ENCODE data around the gene KRT33A. TPM values are rescaled to one million over a fixed set of nuclear protein-coding genes. Genes with fewer than 3 reads are reported as not detected.

KRT33A gene
- total and polyA plus RNA-seq, 2 of the 8 experiments (the other 6 are each of a cell fraction or from before 2014, with no cell fraction given), result not detected

DNA sequence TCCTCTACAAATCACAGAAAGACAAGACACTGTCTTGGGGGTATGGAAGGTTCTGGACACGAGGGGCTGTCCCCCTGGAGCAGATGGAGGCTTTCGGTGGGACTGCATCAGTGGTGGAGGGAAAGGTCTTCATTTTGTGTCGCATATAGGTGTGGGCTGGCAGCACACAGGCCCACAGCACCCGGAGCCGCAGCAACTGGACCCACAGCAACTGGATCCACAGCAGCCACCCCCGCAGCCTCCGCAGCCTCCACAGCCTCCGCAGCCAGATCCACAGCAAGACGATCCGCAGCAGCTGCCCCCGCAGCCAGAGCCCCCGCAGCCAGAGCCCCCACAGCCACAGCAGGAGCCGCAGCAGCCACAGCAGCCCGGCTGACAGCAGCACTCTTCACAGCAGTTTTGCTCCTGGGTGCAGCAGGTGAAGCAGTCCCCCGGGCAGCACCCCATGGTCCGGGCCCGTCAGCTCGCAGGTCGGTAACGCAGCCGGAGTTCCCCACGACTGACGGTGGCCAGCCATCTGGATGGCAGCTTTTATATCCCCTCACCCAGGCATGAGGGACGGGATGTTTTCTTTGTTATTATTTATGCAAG lies 35.3 kb downstream of the KRT33A start, which contains the start of gene KRTAP17-1 (continued):
- TF ChIP-seq NANOG (IDR thresholded peaks at IDR 0.05; ENCODE audit: insufficient read depth, low read depth, low read length, poor library complexity, severe bottlenecking) (no peak), CTBP2 (IDR thresholded peaks at IDR 0.05; ENCODE audit: borderline replicate concordance, insufficient read depth, insufficient read length, low read length) (no peak), KDM1A (IDR thresholded peaks at IDR 0.05; ENCODE audit: borderline replicate concordance, low read length) (no peak), RNF2 (IDR thresholded peaks at IDR 0.05; ENCODE audit: borderline replicate concordance, low read depth, low read length, missing control alignments, poor library complexity, severe bottlenecking) (no peak), SIRT6 (IDR thresholded peaks at IDR 0.05; ENCODE audit: low read length) (no peak)

Measured in H1 (cell line).